IMR-90 (cell line): Measurements from ENCODE around the gene AK3. TPM values are rescaled to one million over a fixed set of nuclear protein-coding genes. Genes with fewer than 3 reads are reported as not detected.

Experiments
- ATAC-seq: fragments of 200-7000 bp; cut with Tn5 transposase; 2 replicates; pipeline ENCODE4 v1.9.1; 2020; ENCODE audit warnings: low read depth, mild to moderate bottlenecking, moderate library complexity
- BruUV-seq: library from RNA; stranded (reverse); fragments of 400-500 nt; replicated peaks from 2 replicates; lab custom pipeline; 2021; lab: Mats Ljungman, UMichigan
- CTCF ChIA-PET: fragments of 300-600 bp; formaldehyde crosslinking; extraction: SDS; loops from one replicate; lab custom pipeline; 2021; ENCODE audit warnings: antibody characterized with exemption; lab: Yijun Ruan, JAX
- POLR2A ChIA-PET: fragments of 300-600 bp; sonication (Branson Sonifier 250); formaldehyde crosslinking; loops from one replicate; lab custom pipeline; 2022; ENCODE audit warnings: antibody characterized with exemption; ENCODE audit not compliant: unreplicated experiment; lab: Charles Lee
- DNase-seq: peaks from one replicate; pipeline ENCODE4 v3.0.0; 2013
- H2AFZ ChIP-seq: replicated peaks from 2 replicates; pipeline ENCODE3; 2013; ENCODE audit warnings: low read length, mild to moderate bottlenecking; ENCODE audit not compliant: poor library complexity
- H2AK5ac ChIP-seq: 2 replicates; pipeline ENCODE4 v1.6.1; 2013; ENCODE audit warnings: low read depth, low read length, inconsistent platforms
- H2AK9ac ChIP-seq: replicated peaks from 2 replicates; pipeline ENCODE3; 2013; ENCODE audit warnings: mild to moderate bottlenecking, low read depth, low read length, moderate library complexity; ENCODE audit not compliant: poor library complexity
- H2BK120ac ChIP-seq: 2 replicates; pipeline ENCODE4 v1.6.1; 2013; ENCODE audit warnings: low read depth, low read length, inconsistent platforms
- H2BK15ac ChIP-seq: 3 replicates; pipeline ENCODE4 v1.6.1; 2013; ENCODE audit warnings: low read depth, low read length, inconsistent platforms
- H2BK20ac ChIP-seq: 2 replicates; pipeline ENCODE4 v1.6.1; 2013; ENCODE audit warnings: low read depth, mild to moderate bottlenecking, inconsistent platforms, low read length, moderate library complexity
- H2BK5ac ChIP-seq: 2 replicates; pipeline ENCODE4 v1.6.1; 2013; ENCODE audit warnings: mild to moderate bottlenecking, low read depth, low read length, inconsistent platforms; ENCODE audit not compliant: poor library complexity, severe bottlenecking
- H3K14ac ChIP-seq: replicated peaks from 2 replicates; pipeline ENCODE4 v1.6.1; 2013; ENCODE audit warnings: low read depth, low read length, inconsistent platforms
- H3K18ac ChIP-seq: 2 replicates; pipeline ENCODE4 v1.6.1; 2013; ENCODE audit warnings: low read depth, low read length, control low read depth
- H3K23ac ChIP-seq: 2 replicates; pipeline ENCODE4 v1.6.1; 2013; ENCODE audit warnings: low read depth, low read length, inconsistent platforms
- H3K27ac ChIP-seq: 2 replicates; pipeline ENCODE4 v1.5.1; 2013; ENCODE audit warnings: mild to moderate bottlenecking, control low read depth, low read length; ENCODE audit not compliant: insufficient read depth
- H3K27me3 ChIP-seq: 2 replicates; pipeline ENCODE4 v1.6.1; 2013; ENCODE audit warnings: low read length; ENCODE audit not compliant: control insufficient read depth, insufficient read depth
- H3K36me3 ChIP-seq: 2 replicates; pipeline ENCODE4 v1.6.1; 2013; ENCODE audit warnings: low read length, mixed read lengths; ENCODE audit not compliant: control insufficient read depth, insufficient read depth
- H3K4ac ChIP-seq: 2 replicates; pipeline ENCODE4 v1.6.1; 2013; ENCODE audit warnings: low read depth, low read length, inconsistent platforms
- H3K4me1 ChIP-seq: 2 replicates; pipeline ENCODE4 v1.6.1; 2013; ENCODE audit warnings: low read length, mixed read lengths; ENCODE audit not compliant: control insufficient read depth, insufficient read depth
- H3K4me2 ChIP-seq: 2 replicates; pipeline ENCODE4 v1.6.1; 2013; ENCODE audit warnings: low read depth, mild to moderate bottlenecking, control low read depth, low read length, moderate library complexity
- H3K4me3 ChIP-seq: 2 replicates; pipeline ENCODE4 v1.5.1; 2013; ENCODE audit warnings: low read depth, mild to moderate bottlenecking, control low read depth, low read length, moderate library complexity; ENCODE audit not compliant: insufficient read depth
- H3K56ac ChIP-seq: 2 replicates; pipeline ENCODE4 v1.6.1; 2013; ENCODE audit warnings: low read length, inconsistent platforms; ENCODE audit not compliant: insufficient read depth; ENCODE audit errors: extremely low read depth
- H3K79me1 ChIP-seq, 2 experiments: 2 replicates each; pipeline ENCODE4 v1.6.1; 2013; ENCODE audit warnings: low read length in 2 of 2, inconsistent platforms in 1 of 2, low read depth in 1 of 2
- H3K9ac ChIP-seq: 2 replicates; pipeline ENCODE4 v1.6.1; 2013; ENCODE audit warnings: low read depth, low read length, control low read depth
- H3K9me1 ChIP-seq: 2 replicates; pipeline ENCODE4 v1.6.1; 2013; ENCODE audit warnings: low read length, inconsistent platforms; ENCODE audit not compliant: insufficient read depth
- H3K9me3 ChIP-seq: 2 replicates; pipeline ENCODE4 v1.6.1; 2013; ENCODE audit warnings: low read length; ENCODE audit not compliant: control insufficient read depth, insufficient read depth
- H4K20me1 ChIP-seq: 2 replicates; pipeline ENCODE4 v1.6.1; 2013; ENCODE audit warnings: low read length, inconsistent platforms; ENCODE audit not compliant: insufficient read depth
- H4K5ac ChIP-seq: 2 replicates; pipeline ENCODE4 v1.6.1; 2013; ENCODE audit warnings: mild to moderate bottlenecking, low read depth, low read length, control low read depth
- H4K8ac ChIP-seq, 2 experiments: 2 replicates each; pipeline ENCODE4 v1.6.1; 2013; ENCODE audit warnings: low read depth in 2 of 2, low read length in 2 of 2, control low read depth in 1 of 2, inconsistent platforms in 1 of 2
- H4K91ac ChIP-seq: 2 replicates; pipeline ENCODE4 v1.6.1; 2013; ENCODE audit warnings: low read depth, low read length, inconsistent platforms; ENCODE audit not compliant: insufficient read depth
- BHLHE40 ChIP-seq: fragments of 150-350 bp; IDR thresholded peaks from 2 replicates; pipeline ENCODE4 v1.6.1; 2016; ENCODE audit warnings: mild to moderate bottlenecking, low read depth, low read length
- CEBPB ChIP-seq: IDR thresholded peaks from 2 replicates; pipeline ENCODE4 v1.6.1; 2012; ENCODE audit warnings: low read depth, low read length, improper control_type of control experiment
- CHD1 ChIP-seq: IDR thresholded peaks from 2 replicates; pipeline ENCODE4 v1.6.1; 2012; ENCODE audit warnings: low read depth, low read length, improper control_type of control experiment
- FOS ChIP-seq: fragments of 150-350 bp; IDR thresholded peaks from 2 replicates; pipeline ENCODE4 v1.6.1; 2016; ENCODE audit warnings: low read depth, low read length
- MAFK ChIP-seq: IDR thresholded peaks from 2 replicates; pipeline ENCODE4 v1.6.1; 2012; ENCODE audit warnings: low read depth, low read length, improper control_type of control experiment
- MAZ ChIP-seq: IDR thresholded peaks from 2 replicates; pipeline ENCODE4 v1.6.1; 2012; ENCODE audit warnings: low read depth, mild to moderate bottlenecking, low read length, improper control_type of control experiment, moderate library complexity, borderline replicate concordance
- MXI1 ChIP-seq: IDR thresholded peaks from 2 replicates; pipeline ENCODE4 v1.6.1; 2012; ENCODE audit warnings: low read depth, mild to moderate bottlenecking, low read length, moderate library complexity, borderline replicate concordance
- NFE2L2 ChIP-seq: fragments of 150-350 bp; IDR thresholded peaks from 2 replicates; pipeline ENCODE4 v1.6.1; 2016; ENCODE audit warnings: low read depth, mild to moderate bottlenecking, low read length
- POLR2A ChIP-seq: IDR thresholded peaks from 2 replicates; pipeline ENCODE4 v1.6.1; 2012; ENCODE audit warnings: mild to moderate bottlenecking, low read depth, low read length
- RAD21 ChIP-seq: IDR thresholded peaks from 2 replicates; pipeline ENCODE4 v1.6.1; 2012; ENCODE audit warnings: low read length, improper control_type of control experiment
- RCOR1 ChIP-seq: IDR thresholded peaks from 2 replicates; pipeline ENCODE4 v1.6.1; 2012; ENCODE audit warnings: mild to moderate bottlenecking, low read length, improper control_type of control experiment; ENCODE audit not compliant: insufficient replicate concordance
- SMC3 ChIP-seq: fragments of 150-350 bp; IDR thresholded peaks from 2 replicates; pipeline ENCODE4 v1.6.1; 2016; ENCODE audit warnings: low read depth, mild to moderate bottlenecking, antibody characterized with exemption, low read length, moderate library complexity
- WGBS, 2 experiments: methylation state at CpG; one replicate each; pipeline versions ENCODE4 v1.1.5 to v1.1.7; 2013; ENCODE audit warnings: missing lambda C conversion rate in 2 of 2; ENCODE audit not compliant: insufficient read length in 1 of 2; ENCODE audit errors: extremely low coverage in 2 of 2; 5-methylcytosine and 5-hydroxymethylcytosine counted together
- dilution Hi-C: fragments of 300-500 bp; cut with HindIII; formaldehyde crosslinking; loops from one replicate; pipeline ENCODE4 v1.14.3; 2018; ENCODE audit warnings: low sequenced_read_pairs; ENCODE audit not compliant: unreplicated experiment
- in situ Hi-C: fragments of 300-500 bp; cut with MboI; formaldehyde crosslinking; loops from 3 replicates; pipeline ENCODE4 v1.14.3; 2019; ENCODE audit warnings: low sequenced_read_pairs, inconsistent platforms, mixed read lengths
- intact Hi-C: fragments of 100-400 bp; cut with micrococcal nuclease; formaldehyde crosslinking; loops from 2 replicates; pipeline ENCODE4 v1.10.0; 2022
- polyA plus RNA-seq, 3 experiments: library from polyadenylated mRNA; depleted of rRNA; stranded (reverse); fragments of >200 nt; gene quantifications; 2 replicates each; pipeline ENCODE4 v1.2.3, GENCODE V29; 2012; ENCODE audit warnings: low replicate concordance in 1 of 3
- total RNA-seq: library from RNA; depleted of rRNA; stranded (reverse); fragments of >200 nt; gene quantifications from 2 replicates; pipeline ENCODE4 v1.2.3, GENCODE V29; 2012
- TF ChIP-seq, protein P1 (sequence below): fragments of 150-350 bp; IDR thresholded peaks from 2 replicates; pipeline ENCODE4 v1.6.1; 2016; ENCODE audit warnings: low read depth, mild to moderate bottlenecking, low read length, moderate library complexity, borderline replicate concordance
- TF ChIP-seq, protein P2 (sequence below): conservative IDR thresholded peaks from 2 replicates; pipeline ENCODE4 v1.5.1; 2012; ENCODE audit warnings: mild to moderate bottlenecking, low read depth, low read length, improper control_type of control experiment
- TF ChIP-seq, protein P3 (sequence below): fragments of 150-350 bp; IDR thresholded peaks from 2 replicates; pipeline ENCODE4 v1.6.1; 2017; ENCODE audit warnings: mild to moderate bottlenecking, antibody characterized with exemption, low read length, low read depth

AK3 gene
- total and polyA plus RNA-seq, 2 of the 4 experiments (the other 2 are of a cell fraction), result 24.7 to 26.2 TPM

DNA sequence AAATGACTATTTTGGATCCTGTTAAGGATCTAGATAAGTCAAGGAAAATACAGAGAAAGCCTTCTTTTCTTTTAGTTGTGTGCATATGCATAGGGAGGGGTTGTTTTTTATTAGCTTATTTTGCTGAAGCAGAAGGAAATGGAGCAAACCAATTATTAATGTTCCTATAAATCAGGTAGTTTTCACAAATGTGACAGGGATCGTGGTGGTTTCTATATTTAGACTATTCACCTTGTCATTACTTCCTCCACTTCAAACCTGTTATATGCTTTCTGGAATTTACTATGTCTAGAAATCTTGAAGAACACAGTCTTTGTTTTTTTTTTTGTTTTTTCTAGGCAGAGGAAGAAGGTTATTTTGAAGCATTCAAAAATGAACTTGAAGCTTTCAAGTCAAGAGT is 39.5 kb downstream of the AK3 start:
- Histone ChIP-seq H2AK9ac (no peak overlapping the region), H3K4me3 (no peak overlapping the region), H3K9me3 (no peaks in the 10 kb centered on the region), H2BK15ac (no peak overlapping the region), H2BK5ac (no peak overlapping the region), H3K4me2 (no peak overlapping the region), H4K5ac (no peak overlapping the region), H3K36me3 (peaks cover 7% of the 10 kb centered on the region), H2BK120ac (no peak overlapping the region), H3K4me1 (peaks cover 3% of the 10 kb centered on the region; the same call in 1 of the 2 replicates), H3K9me1 (no peaks in the 10 kb centered on the region), H4K91ac (no peak overlapping the region), H4K8ac (no peak overlapping the region), H3K56ac (no peak overlapping the region), H3K27ac (no peak overlapping the region), H4K20me1 (0 out of 2 replicates have a peak, but pooled peaks cover 3% of the 10 kb centered on the region), H3K9ac (no peak overlapping the region), H3K79me1 (peaks cover 2 to 5% of the 10 kb centered on the region in 2 experiments; a peak in 2 of 4 replicates), H3K18ac (no peak overlapping the region), H2AFZ (no peak overlapping the region), H2BK20ac (no peak overlapping the region), H3K14ac (no peak overlapping the region), H3K23ac (no peak overlapping the region), H2AK5ac (no peak overlapping the region), H3K27me3 (no peaks in the 10 kb centered on the region), H3K4ac (no peak overlapping the region)
- BruUV-seq, result no TSS peak
- in situ Hi-C loops (no loop called here), dilution Hi-C loops (no loop called here), intact Hi-C loops (no loop called here)
- ATAC-seq (no peak), DNase-seq (no peak)
- ChIA-PET POLR2A (no interaction called here), CTCF (no interaction called here)
- TF ChIP-seq CEBPB (no peak), RCOR1 (no peak), MAZ (no peak), POLR2A (no peak), MAFK (no peak), BHLHE40 (no peak), SMC3 (no peak), NFE2L2 (no peak), FOS (no peak), CHD1 (no peak), RAD21 (no peak), MXI1 (no peak)
- TF ChIP-seq, protein P1, sequence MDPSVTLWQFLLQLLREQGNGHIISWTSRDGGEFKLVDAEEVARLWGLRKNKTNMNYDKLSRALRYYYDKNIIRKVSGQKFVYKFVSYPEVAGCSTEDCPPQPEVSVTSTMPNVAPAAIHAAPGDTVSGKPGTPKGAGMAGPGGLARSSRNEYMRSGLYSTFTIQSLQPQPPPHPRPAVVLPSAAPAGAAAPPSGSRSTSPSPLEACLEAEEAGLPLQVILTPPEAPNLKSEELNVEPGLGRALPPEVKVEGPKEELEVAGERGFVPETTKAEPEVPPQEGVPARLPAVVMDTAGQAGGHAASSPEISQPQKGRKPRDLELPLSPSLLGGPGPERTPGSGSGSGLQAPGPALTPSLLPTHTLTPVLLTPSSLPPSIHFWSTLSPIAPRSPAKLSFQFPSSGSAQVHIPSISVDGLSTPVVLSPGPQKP, result no peak
- TF ChIP-seq, protein P2, sequence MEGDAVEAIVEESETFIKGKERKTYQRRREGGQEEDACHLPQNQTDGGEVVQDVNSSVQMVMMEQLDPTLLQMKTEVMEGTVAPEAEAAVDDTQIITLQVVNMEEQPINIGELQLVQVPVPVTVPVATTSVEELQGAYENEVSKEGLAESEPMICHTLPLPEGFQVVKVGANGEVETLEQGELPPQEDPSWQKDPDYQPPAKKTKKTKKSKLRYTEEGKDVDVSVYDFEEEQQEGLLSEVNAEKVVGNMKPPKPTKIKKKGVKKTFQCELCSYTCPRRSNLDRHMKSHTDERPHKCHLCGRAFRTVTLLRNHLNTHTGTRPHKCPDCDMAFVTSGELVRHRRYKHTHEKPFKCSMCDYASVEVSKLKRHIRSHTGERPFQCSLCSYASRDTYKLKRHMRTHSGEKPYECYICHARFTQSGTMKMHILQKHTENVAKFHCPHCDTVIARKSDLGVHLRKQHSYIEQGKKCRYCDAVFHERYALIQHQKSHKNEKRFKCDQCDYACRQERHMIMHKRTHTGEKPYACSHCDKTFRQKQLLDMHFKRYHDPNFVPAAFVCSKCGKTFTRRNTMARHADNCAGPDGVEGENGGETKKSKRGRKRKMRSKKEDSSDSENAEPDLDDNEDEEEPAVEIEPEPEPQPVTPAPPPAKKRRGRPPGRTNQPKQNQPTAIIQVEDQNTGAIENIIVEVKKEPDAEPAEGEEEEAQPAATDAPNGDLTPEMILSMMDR, result no peak
- TF ChIP-seq, protein P3, sequence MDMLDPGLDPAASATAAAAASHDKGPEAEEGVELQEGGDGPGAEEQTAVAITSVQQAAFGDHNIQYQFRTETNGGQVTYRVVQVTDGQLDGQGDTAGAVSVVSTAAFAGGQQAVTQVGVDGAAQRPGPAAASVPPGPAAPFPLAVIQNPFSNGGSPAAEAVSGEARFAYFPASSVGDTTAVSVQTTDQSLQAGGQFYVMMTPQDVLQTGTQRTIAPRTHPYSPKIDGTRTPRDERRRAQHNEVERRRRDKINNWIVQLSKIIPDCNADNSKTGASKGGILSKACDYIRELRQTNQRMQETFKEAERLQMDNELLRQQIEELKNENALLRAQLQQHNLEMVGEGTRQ, result no peak
- no CpG with 5 or more reads among the region's 1 CpG for WGBS, 2 experiments
